ENCODE measurements around the gene PON1. TPM values are rescaled to one million over a fixed set of nuclear protein-coding genes. Genes with fewer than 3 reads are reported as not detected.

PON1 gene
- not detected in 2 replicates for total RNA-seq (2014; rRNA removed; shearing (Covaris generic); ENCODE audit: low replicate concordance)

DNA sequence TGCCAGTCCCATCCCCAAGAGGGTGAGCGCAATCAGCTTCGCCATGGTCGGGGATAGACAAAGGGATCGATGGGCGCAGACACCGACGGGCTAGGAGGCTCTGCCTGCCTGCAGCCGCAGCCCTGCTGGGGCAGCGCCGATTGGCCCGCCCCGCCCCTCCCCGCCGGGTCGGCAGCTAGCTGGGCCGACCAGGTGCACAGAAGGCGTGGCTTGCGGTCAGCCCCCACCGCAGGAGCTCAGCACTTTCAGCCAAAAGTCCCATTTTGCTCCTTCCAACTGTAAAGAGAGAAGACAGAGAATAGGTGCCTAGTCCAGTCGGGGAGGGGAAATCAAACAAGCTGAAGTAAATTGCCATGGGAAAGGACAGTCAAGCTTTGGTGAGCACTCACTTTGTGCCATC is at the start of gene PON1:
PON1 (minus strand) TSS at position 102 of the 400 bp plus-strand sequence; CDS start at position 45, 57 bp downstream.
- Histone ChIP-seq H3K4me1 (ENCODE audit: low read length) (no peaks in the 10 kb centered on the region), H3K9me2 (replicated peaks; ENCODE audit: insufficient read depth, low read length) (no peaks in the 10 kb centered on the region), H3K27ac (ENCODE audit: low read length) (no peak within 1 kb of the TSS), H3K36me3 (ENCODE audit: insufficient read depth, low read length) (no peaks in the 10 kb centered on the region), H3K79me2 (ENCODE audit: low read length) (no peaks in the 10 kb centered on the region), H3K4me2 (ENCODE audit: low read depth, low read length, poor library complexity, severe bottlenecking) (no peak within 1 kb of the TSS), H3K4me3 (ENCODE audit: low read length) (no peak within 1 kb of the TSS), H4K20me1 (ENCODE audit: insufficient read depth, low read depth, low read length) (no peaks in the 10 kb centered on the region), H3K9ac (ENCODE audit: low read length) (no peak within 1 kb of the TSS), H3K27me3 (ENCODE audit: low read length) (no peaks in the 10 kb centered on the region), H3K9me3 (ENCODE audit: low read length) (no peaks in the 10 kb centered on the region), H2AFZ (ENCODE audit: low read length) (no peak within 1 kb of the TSS)
- no peak for DNase-seq

DNA sequence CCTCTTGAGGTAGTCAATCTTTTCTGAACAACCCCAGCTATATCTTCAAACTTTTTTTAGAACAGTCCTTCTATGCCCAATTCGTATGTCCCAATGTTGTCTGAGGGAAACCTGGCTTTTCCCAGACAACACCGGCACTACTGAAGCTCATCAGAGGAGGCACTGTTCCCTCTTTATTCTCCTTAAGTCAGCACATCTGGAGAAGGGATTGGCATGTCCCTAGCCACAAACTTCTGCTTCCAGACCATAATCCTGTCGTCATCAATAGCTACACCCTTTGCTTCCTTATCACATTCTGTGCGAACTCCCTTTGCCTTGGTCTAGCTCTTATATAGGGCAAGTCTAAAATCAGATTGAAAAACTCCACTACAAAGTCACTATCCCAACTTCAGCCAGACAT is 49.0 kb upstream of the PON1 start:
- no peak overlapping the region for H3K4me3 ChIP-seq (ENCODE audit: low read length)
- no peaks in the 10 kb centered on the region for H3K27me3 ChIP-seq (ENCODE audit: low read length)
- no peak overlapping the region for H3K9ac ChIP-seq (ENCODE audit: low read length)
- no peak overlapping the region for H3K27ac ChIP-seq (ENCODE audit: low read length)
- H3K4me2 ChIP-seq (ENCODE audit: low read depth, low read length, poor library complexity, severe bottlenecking): no peak overlapping the region
- no peaks in the 10 kb centered on the region; the same call in 1 of the 2 replicates for H3K9me2 ChIP-seq (replicated peaks; ENCODE audit: insufficient read depth, low read length)
- no peak overlapping the region for H2AFZ ChIP-seq (ENCODE audit: low read length)
- H3K79me2 ChIP-seq (ENCODE audit: low read length): no peaks in the 10 kb centered on the region
- no peak for DNase-seq
- H3K9me3 ChIP-seq (ENCODE audit: low read length): no peaks in the 10 kb centered on the region
- no peaks in the 10 kb centered on the region for H3K4me1 ChIP-seq (ENCODE audit: low read length)
- no peaks in the 10 kb centered on the region for H4K20me1 ChIP-seq (ENCODE audit: insufficient read depth, low read depth, low read length)
- H3K36me3 ChIP-seq (ENCODE audit: insufficient read depth, low read length): no peaks in the 10 kb centered on the region

DNA sequence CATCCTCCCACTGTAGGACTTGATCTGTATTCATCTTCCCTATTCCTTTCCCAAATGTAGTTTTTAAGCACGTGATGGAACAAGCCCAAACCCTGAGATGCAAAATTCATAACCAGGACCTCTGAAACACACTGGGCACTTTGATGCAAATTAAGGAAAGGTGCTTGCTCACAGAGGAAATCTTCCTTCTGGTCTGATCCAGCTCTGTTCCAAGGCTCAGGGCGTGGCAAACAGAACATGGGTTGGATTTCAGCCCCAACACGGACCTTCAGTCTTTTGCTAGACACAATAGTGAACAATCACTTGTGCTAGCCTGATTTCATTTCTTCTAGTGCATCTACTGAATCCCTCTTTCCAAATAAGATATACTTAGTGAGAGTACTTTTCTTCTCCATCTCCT is 43.9 kb upstream of the PON1 start:
- no peak overlapping the region for H3K27ac ChIP-seq (ENCODE audit: low read length)
- no peak for DNase-seq
- H3K9me2 ChIP-seq (replicated peaks; ENCODE audit: insufficient read depth, low read length): no peaks in the 10 kb centered on the region
- no peaks in the 10 kb centered on the region for H4K20me1 ChIP-seq (ENCODE audit: insufficient read depth, low read depth, low read length)
- H3K27me3 ChIP-seq (ENCODE audit: low read length): no peaks in the 10 kb centered on the region
- H3K4me2 ChIP-seq (ENCODE audit: low read depth, low read length, poor library complexity, severe bottlenecking): no peak overlapping the region
- H3K9me3 ChIP-seq (ENCODE audit: low read length): no peaks in the 10 kb centered on the region
- H3K79me2 ChIP-seq (ENCODE audit: low read length): no peaks in the 10 kb centered on the region
- H3K4me1 ChIP-seq (ENCODE audit: low read length): no peaks in the 10 kb centered on the region
- no peak overlapping the region for H3K4me3 ChIP-seq (ENCODE audit: low read length)
- H3K9ac ChIP-seq (ENCODE audit: low read length): no peak overlapping the region
- no peaks in the 10 kb centered on the region for H3K36me3 ChIP-seq (ENCODE audit: insufficient read depth, low read length)
- no peak overlapping the region for H2AFZ ChIP-seq (ENCODE audit: low read length)

DNA sequence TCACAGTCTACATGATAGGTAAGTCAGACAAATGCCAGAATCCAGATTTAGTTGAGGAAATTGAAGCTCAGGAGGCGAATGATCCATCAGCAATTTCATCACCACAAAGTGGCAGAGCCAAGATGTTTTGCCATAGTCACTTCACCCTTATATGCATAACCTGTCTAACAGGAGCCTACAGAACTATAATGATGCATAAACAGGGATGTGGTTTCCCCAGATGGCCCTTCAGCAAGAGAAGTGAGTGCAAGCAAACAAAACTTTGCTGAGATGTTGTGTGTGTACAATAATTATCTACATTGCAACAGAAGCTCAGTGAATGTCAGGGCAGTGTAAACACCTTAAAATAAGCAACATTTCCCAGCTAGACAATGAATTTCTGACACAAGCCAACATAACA is 43.3 kb upstream of the PON1 start:
- Histone ChIP-seq H2AFZ (ENCODE audit: low read length) (no peak overlapping the region), H3K9me3 (ENCODE audit: low read length) (no peaks in the 10 kb centered on the region), H3K4me2 (ENCODE audit: low read depth, low read length, poor library complexity, severe bottlenecking) (no peak overlapping the region), H3K27me3 (ENCODE audit: low read length) (no peaks in the 10 kb centered on the region), H3K9ac (ENCODE audit: low read length) (no peak overlapping the region), H4K20me1 (ENCODE audit: insufficient read depth, low read depth, low read length) (no peaks in the 10 kb centered on the region), H3K9me2 (replicated peaks; ENCODE audit: insufficient read depth, low read length) (no peaks in the 10 kb centered on the region), H3K36me3 (ENCODE audit: insufficient read depth, low read length) (no peaks in the 10 kb centered on the region), H3K4me3 (ENCODE audit: low read length) (no peak overlapping the region), H3K27ac (ENCODE audit: low read length) (no peak overlapping the region), H3K79me2 (ENCODE audit: low read length) (no peaks in the 10 kb centered on the region), H3K4me1 (ENCODE audit: low read length) (no peaks in the 10 kb centered on the region)
- DNase-seq: no peak

DNA sequence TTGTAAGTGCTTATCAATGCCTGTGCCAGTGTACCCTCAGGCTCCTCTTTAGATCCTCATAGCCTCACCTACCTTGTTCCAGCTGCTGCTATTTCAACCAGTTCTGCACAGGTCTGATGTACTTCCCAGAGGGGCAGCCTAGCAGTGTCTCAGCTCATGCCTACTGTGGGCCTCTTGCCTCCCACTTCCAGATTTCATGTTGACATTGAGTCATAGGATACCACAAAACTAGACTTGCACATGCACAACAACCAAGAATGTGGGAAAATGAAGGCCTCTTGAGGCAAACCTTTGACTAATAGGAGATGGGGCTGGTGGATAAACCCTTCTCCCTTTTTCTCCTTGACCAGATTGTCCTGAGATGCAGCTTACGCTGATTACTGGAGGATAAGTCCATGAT is 40.8 kb upstream of the PON1 start:
- no peak for DNase-seq
- no peak overlapping the region for H3K4me2 ChIP-seq (ENCODE audit: low read depth, low read length, poor library complexity, severe bottlenecking)
- no peak overlapping the region for H2AFZ ChIP-seq (ENCODE audit: low read length)
- no peak overlapping the region for H3K9ac ChIP-seq (ENCODE audit: low read length)
- H3K9me3 ChIP-seq (ENCODE audit: low read length): no peaks in the 10 kb centered on the region
- H3K4me3 ChIP-seq (ENCODE audit: low read length): no peak overlapping the region
- no peaks in the 10 kb centered on the region for H3K27me3 ChIP-seq (ENCODE audit: low read length)
- H3K27ac ChIP-seq (ENCODE audit: low read length): no peak overlapping the region
- no peaks in the 10 kb centered on the region for H3K9me2 ChIP-seq (replicated peaks; ENCODE audit: insufficient read depth, low read length)
- H3K4me1 ChIP-seq (ENCODE audit: low read length): no peaks in the 10 kb centered on the region
- H4K20me1 ChIP-seq (ENCODE audit: insufficient read depth, low read depth, low read length): no peaks in the 10 kb centered on the region
- H3K79me2 ChIP-seq (ENCODE audit: low read length): no peaks in the 10 kb centered on the region
- no peaks in the 10 kb centered on the region for H3K36me3 ChIP-seq (ENCODE audit: insufficient read depth, low read length)

DNA sequence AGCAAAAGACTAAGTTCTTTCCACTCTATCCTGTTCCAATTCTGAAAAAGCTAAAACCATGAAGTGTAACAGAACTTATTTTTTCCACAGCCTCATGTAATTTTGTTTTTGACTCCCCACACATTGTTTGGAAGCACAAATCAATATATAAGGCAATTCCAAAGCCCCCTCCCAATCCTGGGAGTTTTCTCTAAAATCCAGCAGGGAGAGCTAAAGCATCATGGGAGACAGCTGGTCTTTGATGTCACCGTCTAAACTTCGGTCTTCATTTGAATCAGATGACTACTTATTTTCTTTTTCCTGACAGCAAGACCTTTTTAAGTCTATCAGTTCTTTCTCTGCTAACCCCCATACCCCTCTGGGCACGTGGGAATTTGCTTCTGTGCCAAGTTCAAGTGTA is 33.3 kb upstream of the PON1 start:
- no peak overlapping the region for H2AFZ ChIP-seq (ENCODE audit: low read length)
- no peaks in the 10 kb centered on the region for H4K20me1 ChIP-seq (ENCODE audit: insufficient read depth, low read depth, low read length)
- no peak for DNase-seq
- no peaks in the 10 kb centered on the region for H3K9me2 ChIP-seq (replicated peaks; ENCODE audit: insufficient read depth, low read length)
- H3K4me1 ChIP-seq (ENCODE audit: low read length): no peaks in the 10 kb centered on the region
- no peaks in the 10 kb centered on the region for H3K9me3 ChIP-seq (ENCODE audit: low read length)
- H3K4me2 ChIP-seq (ENCODE audit: low read depth, low read length, poor library complexity, severe bottlenecking): no peak overlapping the region
- H3K79me2 ChIP-seq (ENCODE audit: low read length): no peaks in the 10 kb centered on the region
- H3K9ac ChIP-seq (ENCODE audit: low read length): no peak overlapping the region
- H3K27me3 ChIP-seq (ENCODE audit: low read length): no peaks in the 10 kb centered on the region
- H3K4me3 ChIP-seq (ENCODE audit: low read length): no peak overlapping the region
- H3K27ac ChIP-seq (ENCODE audit: low read length): no peak overlapping the region
- no peaks in the 10 kb centered on the region for H3K36me3 ChIP-seq (ENCODE audit: insufficient read depth, low read length)

DNA sequence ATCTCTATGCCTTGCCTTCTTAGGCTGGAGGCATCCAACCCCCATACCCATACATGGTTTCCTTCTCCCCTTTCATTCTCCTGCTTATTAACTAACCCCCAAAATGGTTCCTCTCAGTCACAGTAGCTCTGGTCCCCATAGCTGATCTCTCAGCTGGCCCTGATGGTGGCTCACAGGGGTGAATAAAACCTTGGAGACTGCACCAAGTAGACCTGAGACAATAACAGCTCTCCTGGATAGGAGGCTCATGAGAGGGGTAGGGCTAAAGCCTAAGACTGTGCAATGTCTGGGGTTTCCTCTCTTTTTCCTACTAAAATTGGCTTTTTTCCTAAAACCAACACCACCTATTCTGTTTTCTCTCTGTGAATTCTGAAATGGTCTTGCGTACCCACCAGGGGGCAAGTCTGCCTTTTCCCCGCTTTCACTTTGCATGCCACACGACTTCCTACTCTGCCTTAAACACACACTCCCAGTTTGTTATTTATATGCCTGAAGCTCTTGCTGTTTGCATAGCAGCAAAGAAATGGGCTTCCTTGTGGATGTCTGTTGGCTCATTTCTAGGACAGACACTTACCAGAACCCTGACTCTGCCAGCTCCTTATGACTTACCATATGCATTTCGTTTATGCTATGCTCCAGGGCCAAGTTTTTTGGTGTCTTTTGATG is 18.4 kb upstream of the PON1 start:
- Histone ChIP-seq H2AFZ (ENCODE audit: low read length) (no peak overlapping the region), H3K27me3 (ENCODE audit: low read length) (no peaks in the 10 kb centered on the region), H4K20me1 (ENCODE audit: insufficient read depth, low read depth, low read length) (no peaks in the 10 kb centered on the region), H3K79me2 (ENCODE audit: low read length) (no peaks in the 10 kb centered on the region), H3K36me3 (ENCODE audit: insufficient read depth, low read length) (no peaks in the 10 kb centered on the region), H3K4me2 (ENCODE audit: low read depth, low read length, poor library complexity, severe bottlenecking) (no peak overlapping the region), H3K4me1 (ENCODE audit: low read length) (no peaks in the 10 kb centered on the region), H3K9me3 (ENCODE audit: low read length) (no peaks in the 10 kb centered on the region), H3K4me3 (ENCODE audit: low read length) (no peak overlapping the region), H3K9ac (ENCODE audit: low read length) (no peak overlapping the region), H3K9me2 (replicated peaks; ENCODE audit: insufficient read depth, low read length) (no peaks in the 10 kb centered on the region), H3K27ac (ENCODE audit: low read length) (no peak overlapping the region)
- DNase-seq: no peak

DNA sequence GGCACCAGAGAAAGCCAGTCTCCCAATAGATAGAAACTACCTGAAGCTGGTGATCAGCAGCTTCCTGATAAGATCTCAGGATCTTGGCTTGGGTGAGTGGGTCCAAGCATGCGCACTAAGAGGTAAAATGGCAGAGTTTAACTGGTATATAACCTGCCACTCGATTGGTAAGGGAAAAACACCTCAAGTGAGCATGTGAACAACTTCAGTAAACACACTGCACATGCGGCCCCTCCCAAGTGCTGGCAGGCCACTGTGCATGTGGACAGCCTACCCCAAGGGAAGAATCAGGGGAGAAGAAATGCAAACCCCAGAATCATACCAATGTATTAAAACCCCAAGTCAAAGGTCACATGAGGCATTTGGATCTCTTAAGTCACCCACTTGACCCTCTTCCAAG is 17.7 kb upstream of the PON1 start:
- DNase-seq: no peak

More for the DNA sequence above, 17.7 kb upstream of the PON1 start:
- Histone ChIP-seq H3K36me3 (ENCODE audit: insufficient read depth, low read length) (no peaks in the 10 kb centered on the region), H3K9ac (ENCODE audit: low read length) (no peak overlapping the region), H2AFZ (ENCODE audit: low read length) (no peak overlapping the region), H3K9me2 (replicated peaks; ENCODE audit: insufficient read depth, low read length) (no peaks in the 10 kb centered on the region), H3K79me2 (ENCODE audit: low read length) (no peaks in the 10 kb centered on the region), H4K20me1 (ENCODE audit: insufficient read depth, low read depth, low read length) (no peaks in the 10 kb centered on the region), H3K27ac (ENCODE audit: low read length) (no peak overlapping the region), H3K4me3 (ENCODE audit: low read length) (no peak overlapping the region), H3K27me3 (ENCODE audit: low read length) (no peaks in the 10 kb centered on the region), H3K4me1 (ENCODE audit: low read length) (no peaks in the 10 kb centered on the region), H3K4me2 (ENCODE audit: low read depth, low read length, poor library complexity, severe bottlenecking) (no peak overlapping the region), H3K9me3 (ENCODE audit: low read length) (no peaks in the 10 kb centered on the region)

All from Karpas-422 (cell line).